ENCODE results near the gene COL2A1.

Gene COL2A1

DNA sequence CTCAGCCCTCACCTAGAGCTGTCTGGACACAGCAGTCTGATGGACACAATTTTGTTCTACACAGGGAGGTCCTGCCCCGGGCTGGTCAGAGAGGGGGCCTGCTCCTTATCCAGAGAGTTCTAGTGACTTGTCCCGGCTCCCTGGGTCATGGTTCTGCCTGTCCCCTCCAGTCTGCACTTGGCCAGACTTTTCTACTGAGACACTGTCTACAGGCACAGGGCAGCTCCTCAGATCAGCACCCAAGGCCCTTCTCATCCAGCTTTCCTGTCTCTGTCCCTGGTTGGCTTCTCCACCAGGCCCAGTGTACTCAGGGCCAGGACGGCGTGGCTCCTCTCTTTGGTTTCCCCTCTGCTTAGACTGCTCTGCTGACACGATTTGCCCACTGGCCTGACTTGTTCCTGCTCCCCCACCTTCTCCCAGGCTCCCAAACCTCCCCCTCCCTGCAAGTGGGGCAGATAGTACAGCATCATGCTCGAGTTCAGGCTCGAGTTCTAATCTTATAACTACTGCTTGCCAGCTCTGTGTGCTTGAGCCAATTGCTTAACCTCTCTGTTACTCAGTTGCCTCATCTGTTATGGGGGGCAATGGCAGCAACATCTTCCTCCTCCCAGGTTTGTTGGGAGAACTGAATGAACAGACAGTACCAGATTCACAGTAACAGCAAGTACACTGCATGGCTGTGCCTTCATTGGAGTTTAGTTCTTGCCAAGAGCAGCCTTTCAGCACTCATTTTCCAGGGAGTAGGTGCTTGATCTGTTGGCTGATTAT, 22.0 kb upstream of the COL2A1 start:
- DNase-seq (ENCODE audit: low read depth) = no peak
- no peak overlapping the region for H3K4me3 ChIP-seq (ENCODE audit: low read length)
- TF ChIP-seq, protein P1, sequence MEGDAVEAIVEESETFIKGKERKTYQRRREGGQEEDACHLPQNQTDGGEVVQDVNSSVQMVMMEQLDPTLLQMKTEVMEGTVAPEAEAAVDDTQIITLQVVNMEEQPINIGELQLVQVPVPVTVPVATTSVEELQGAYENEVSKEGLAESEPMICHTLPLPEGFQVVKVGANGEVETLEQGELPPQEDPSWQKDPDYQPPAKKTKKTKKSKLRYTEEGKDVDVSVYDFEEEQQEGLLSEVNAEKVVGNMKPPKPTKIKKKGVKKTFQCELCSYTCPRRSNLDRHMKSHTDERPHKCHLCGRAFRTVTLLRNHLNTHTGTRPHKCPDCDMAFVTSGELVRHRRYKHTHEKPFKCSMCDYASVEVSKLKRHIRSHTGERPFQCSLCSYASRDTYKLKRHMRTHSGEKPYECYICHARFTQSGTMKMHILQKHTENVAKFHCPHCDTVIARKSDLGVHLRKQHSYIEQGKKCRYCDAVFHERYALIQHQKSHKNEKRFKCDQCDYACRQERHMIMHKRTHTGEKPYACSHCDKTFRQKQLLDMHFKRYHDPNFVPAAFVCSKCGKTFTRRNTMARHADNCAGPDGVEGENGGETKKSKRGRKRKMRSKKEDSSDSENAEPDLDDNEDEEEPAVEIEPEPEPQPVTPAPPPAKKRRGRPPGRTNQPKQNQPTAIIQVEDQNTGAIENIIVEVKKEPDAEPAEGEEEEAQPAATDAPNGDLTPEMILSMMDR (conservative IDR thresholded peaks at IDR 0.05; ENCODE audit: low read depth, low read length) = no peak

DNA sequence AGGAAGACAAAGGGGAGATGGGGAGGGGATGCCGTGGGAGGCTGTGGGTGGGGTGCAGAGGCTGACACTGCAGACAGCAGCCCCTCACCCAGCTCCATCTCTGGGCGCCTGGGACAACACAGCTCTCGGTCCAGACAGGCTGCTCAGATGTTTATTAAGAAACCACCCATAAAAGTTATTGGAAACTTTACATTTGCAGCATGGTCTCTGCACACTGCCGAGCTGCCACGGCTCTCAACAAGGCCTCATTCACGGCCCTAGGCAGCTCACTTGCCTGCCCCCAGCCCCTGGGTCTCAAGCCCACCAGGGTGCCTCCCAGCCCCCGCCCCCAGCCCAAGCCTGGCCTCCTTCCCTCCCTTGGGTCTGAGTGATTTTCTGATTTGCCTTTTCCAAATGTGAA, 21.0 kb upstream of the COL2A1 start:
- TF ChIP-seq, protein P1 (conservative IDR thresholded peaks at IDR 0.05; ENCODE audit: low read depth, low read length) = no peak
- no peak overlapping the region for H3K4me3 ChIP-seq (ENCODE audit: low read length)
- no peak for DNase-seq (ENCODE audit: low read depth)

DNA sequence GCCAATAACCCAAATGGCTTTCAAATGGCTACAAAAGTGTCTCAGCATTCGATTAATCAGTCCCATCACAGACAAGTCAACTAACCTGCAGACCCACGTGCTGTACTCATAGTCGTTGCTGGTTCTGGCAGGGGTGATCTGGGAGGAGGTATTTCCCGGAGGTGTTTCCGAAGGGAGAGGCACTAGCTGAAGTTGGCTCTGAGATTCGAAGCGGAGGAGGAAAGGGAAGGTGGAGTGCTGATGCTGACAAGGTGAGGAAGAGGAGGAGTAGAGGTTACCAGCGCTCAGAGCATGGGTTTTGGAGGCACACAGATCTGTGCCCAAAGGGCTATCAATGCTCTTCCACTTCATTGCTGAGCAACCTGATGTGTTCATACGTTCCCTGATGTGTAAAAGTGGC, 20.5 kb upstream of the COL2A1 start:
- no peak overlapping the region for H3K4me3 ChIP-seq (ENCODE audit: low read length)
- TF ChIP-seq, protein P1 (conservative IDR thresholded peaks at IDR 0.05; ENCODE audit: low read depth, low read length) = no peak
- DNase-seq (ENCODE audit: low read depth) = no peak

DNA sequence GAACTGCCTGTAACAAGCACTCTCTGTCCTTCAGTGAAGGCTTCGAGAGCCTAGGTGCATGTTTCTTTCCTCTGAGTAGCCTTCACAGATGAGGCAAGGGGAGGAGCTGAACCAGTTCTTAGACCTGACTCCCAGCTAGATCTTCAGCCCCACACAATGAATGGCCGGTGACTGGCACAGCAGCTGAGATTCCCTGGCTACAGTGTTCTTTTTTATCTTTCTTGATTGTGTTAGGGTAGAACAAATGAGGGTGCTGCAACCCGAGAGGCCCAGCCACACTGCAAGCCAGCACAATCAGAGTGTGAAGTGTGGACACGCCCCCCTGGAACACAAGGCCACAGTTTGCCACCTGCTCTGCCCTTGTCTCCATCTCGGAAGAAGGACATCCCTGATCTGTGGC, 19.1 kb upstream of the COL2A1 start:
- TF ChIP-seq, protein P1 (conservative IDR thresholded peaks at IDR 0.05; ENCODE audit: low read depth, low read length) = no peak
- DNase-seq (ENCODE audit: low read depth) = no peak
- H3K4me3 ChIP-seq (ENCODE audit: low read length) = no peak overlapping the region

DNA sequence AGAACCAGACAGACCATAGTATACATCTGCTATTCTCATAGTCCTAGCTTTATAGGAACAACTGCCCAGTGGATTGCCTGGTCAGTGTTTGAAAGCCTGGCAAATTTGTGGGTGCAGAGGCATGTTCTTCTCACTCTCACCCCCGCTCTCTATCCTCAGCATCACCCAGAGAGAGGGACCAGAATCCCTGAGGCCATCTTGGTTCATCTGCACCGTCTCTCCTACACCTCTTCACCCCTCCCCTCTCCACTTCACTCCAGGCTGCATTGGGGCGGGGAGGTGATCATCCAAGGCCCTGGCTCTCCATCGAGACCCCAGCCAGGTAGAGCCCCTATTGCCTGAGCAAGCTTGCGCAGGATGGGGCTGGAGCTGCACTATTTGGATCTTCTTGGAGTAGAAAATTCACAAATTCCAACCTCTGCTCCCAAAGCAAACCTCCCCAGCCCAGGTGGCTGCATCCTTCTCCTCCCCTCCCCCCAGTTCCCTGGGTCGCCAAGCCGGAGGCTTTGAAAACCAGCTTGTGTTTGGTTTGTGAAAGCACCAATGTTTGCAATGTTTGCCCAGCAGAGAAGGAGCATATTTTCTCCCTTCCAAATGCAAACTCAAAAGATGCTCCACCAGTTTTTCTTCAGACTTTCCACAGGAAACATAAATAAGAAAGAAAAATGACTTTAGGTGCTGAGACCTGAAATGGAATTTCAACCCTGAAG, 18.6 kb upstream of the COL2A1 start:
- DNase-seq (ENCODE audit: low read depth) = no peak
- H3K4me3 ChIP-seq (ENCODE audit: low read length) = no peak overlapping the region
- TF ChIP-seq, protein P1 (conservative IDR thresholded peaks at IDR 0.05; ENCODE audit: low read depth, low read length) = no peak

DNA sequence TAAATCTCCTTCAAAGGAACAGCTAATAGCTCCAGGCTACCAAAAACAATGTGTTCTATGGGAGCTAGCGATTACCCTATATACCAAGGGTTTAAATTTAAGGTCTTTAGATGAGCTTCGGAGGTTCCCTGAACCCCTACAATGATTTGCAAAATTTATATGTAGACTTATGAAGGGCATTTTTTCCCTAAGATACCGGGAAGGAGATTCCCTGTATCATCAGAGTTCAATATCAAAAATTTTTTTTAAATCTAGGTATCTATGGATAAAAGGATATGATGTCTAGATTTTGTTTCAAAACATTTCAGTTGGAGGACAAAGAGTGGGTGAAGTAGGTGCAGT, 17.9 kb upstream of the COL2A1 start:
- H3K4me3 ChIP-seq (ENCODE audit: low read length) = no peak overlapping the region
- TF ChIP-seq, protein P1 (conservative IDR thresholded peaks at IDR 0.05; ENCODE audit: low read depth, low read length) = no peak
- DNase-seq (ENCODE audit: low read depth) = no peak

Measured in retinal pigment epithelial cell (primary cell).